WTC11 (cell line): ENCODE measurements around the gene DIP2A. TPM values are rescaled to one million over a fixed set of nuclear protein-coding genes. Genes with fewer than 3 reads are reported as not detected.

Experiments used
- ATAC-seq: fragments of 200-7000 bp; cut with Tn5 transposase; 2 replicates; pipeline ENCODE4 v1.10.0; 2021; ENCODE audit warnings: mild to moderate bottlenecking, moderate library complexity
- CTCF ChIA-PET: fragments of 300-600 bp; sonication (Branson Sonifier 250); formaldehyde crosslinking; loops from one replicate; lab custom pipeline; 2021; ENCODE audit warnings: antibody characterized with exemption; lab: Charles Lee
- POLR2A ChIA-PET: fragments of 350-600 bp; sonication (Branson Sonifier 250); formaldehyde crosslinking; loops from one replicate; lab custom pipeline; 2021; ENCODE audit warnings: antibody characterized with exemption; lab: Charles Lee
- DNase-seq: peaks from one replicate; pipeline ENCODE4 v3.0.0; 2021; ENCODE audit warnings: low spot score
- H3K27ac Mint-ChIP-seq: 2 replicates; pipeline ENCODE4 v1.8.0; 2021; ENCODE audit warnings: mixed read lengths
- H3K27me3 Mint-ChIP-seq: 2 replicates; pipeline ENCODE4 v1.8.0; 2021; ENCODE audit warnings: low read depth, mild to moderate bottlenecking, moderate library complexity, mixed read lengths
- H3K36me3 Mint-ChIP-seq: 2 replicates; pipeline ENCODE4 v1.8.0; 2021; ENCODE audit warnings: mixed read lengths
- H3K4me1 Mint-ChIP-seq: 2 replicates; pipeline ENCODE4 v1.8.0; 2022; ENCODE audit warnings: mixed read lengths
- H3K4me3 Mint-ChIP-seq: 2 replicates; pipeline ENCODE4 v1.8.0; 2021; ENCODE audit warnings: mild to moderate bottlenecking, moderate library complexity, mixed read lengths
- H3K9me3 Mint-ChIP-seq: 2 replicates; pipeline ENCODE4 v1.8.0; 2021; ENCODE audit warnings: mixed read lengths
- AR ChIP-seq: fragments of 250-450 bp; sonication (Bioruptor Pico); IDR thresholded peaks from 2 replicates; pipeline ENCODE4 v1.9.0; 2021; ENCODE audit warnings: mild to moderate bottlenecking
- ATF2 ChIP-seq: sonication (generic); formaldehyde crosslinking; IDR thresholded peaks from 2 replicates; pipeline ENCODE4 v1.8.1; 2022; ENCODE audit warnings: low read depth, missing genetic modification reagents, borderline replicate concordance
- ATF3 ChIP-seq: sonication (generic); formaldehyde crosslinking; conservative IDR thresholded peaks from 2 replicates; pipeline ENCODE4 v1.8.1; 2022; ENCODE audit warnings: mild to moderate bottlenecking, missing genetic modification reagents
- ELF4 ChIP-seq: sonication (generic); formaldehyde crosslinking; IDR thresholded peaks from 2 replicates; pipeline ENCODE4 v1.8.1; 2022; ENCODE audit warnings: low read depth, mild to moderate bottlenecking, moderate library complexity, missing genetic modification reagents
- FOXK1 ChIP-seq: sonication (generic); formaldehyde crosslinking; IDR thresholded peaks from 2 replicates; pipeline ENCODE4 v1.8.0; 2022; ENCODE audit warnings: mild to moderate bottlenecking, moderate library complexity, missing genetic modification reagents
- GTF2I ChIP-seq: fragments of 250-450 bp; sonication (Bioruptor Pico); conservative IDR thresholded peaks from 2 replicates; pipeline ENCODE4 v1.4.0; 2021; ENCODE audit warnings: mild to moderate bottlenecking
- HMGXB4 ChIP-seq: sonication (generic); formaldehyde crosslinking; IDR thresholded peaks from 2 replicates; pipeline ENCODE4 v1.8.1; 2023; ENCODE audit warnings: mild to moderate bottlenecking, moderate library complexity, missing genetic modification reagents
- IRF1 ChIP-seq: sonication (generic); formaldehyde crosslinking; IDR thresholded peaks from 2 replicates; pipeline ENCODE4 v1.8.0; 2023; ENCODE audit warnings: missing genetic modification reagents
- MXD4 ChIP-seq: fragments of 250-450 bp; sonication (Bioruptor Pico); IDR thresholded peaks from 2 replicates; pipeline ENCODE4 v1.8.0; 2021; ENCODE audit warnings: mild to moderate bottlenecking, moderate library complexity, borderline replicate concordance
- NFE2L1 ChIP-seq: sonication (generic); formaldehyde crosslinking; IDR thresholded peaks from 2 replicates; pipeline ENCODE4 v1.8.1; 2023; ENCODE audit warnings: missing genetic modification reagents
- PRRX2 ChIP-seq: fragments of 250-450 bp; sonication (Bioruptor Pico); IDR thresholded peaks from 2 replicates; pipeline ENCODE4 v1.8.0; 2021; ENCODE audit warnings: mild to moderate bottlenecking
- SMAD3 ChIP-seq: sonication (generic); formaldehyde crosslinking; IDR thresholded peaks from 2 replicates; pipeline ENCODE4 v1.8.0; 2022; ENCODE audit warnings: missing genetic modification reagents, mild to moderate bottlenecking, borderline replicate concordance
- SOX15 ChIP-seq: fragments of 250-450 bp; sonication (Bioruptor Pico); IDR thresholded peaks from 2 replicates; pipeline ENCODE4 v1.9.0; 2021; ENCODE audit warnings: mild to moderate bottlenecking
- SP1 ChIP-seq: sonication (generic); formaldehyde crosslinking; conservative IDR thresholded peaks from 2 replicates; pipeline ENCODE4 v1.8.1; 2022; ENCODE audit warnings: missing genetic modification reagents
- TCF7 ChIP-seq: sonication (generic); formaldehyde crosslinking; IDR thresholded peaks from 2 replicates; pipeline ENCODE4 v1.8.0; 2022; ENCODE audit warnings: mild to moderate bottlenecking, low read depth, missing genetic modification reagents, moderate library complexity
- TEAD4 ChIP-seq: sonication (generic); formaldehyde crosslinking; IDR thresholded peaks from 2 replicates; pipeline ENCODE4 v1.8.0; 2022; ENCODE audit warnings: mild to moderate bottlenecking, missing genetic modification reagents
- ZNF281 ChIP-seq: sonication (generic); formaldehyde crosslinking; IDR thresholded peaks from 2 replicates; pipeline ENCODE4 v1.8.0; 2023; ENCODE audit warnings: mild to moderate bottlenecking, missing genetic modification reagents
- ZNF396 ChIP-seq: fragments of 250-450 bp; sonication (Bioruptor Pico); IDR thresholded peaks from 2 replicates; pipeline ENCODE4 v1.8.0; 2021; ENCODE audit warnings: mild to moderate bottlenecking, moderate library complexity, borderline replicate concordance
- ZNF425 ChIP-seq: fragments of 250-450 bp; sonication (Bioruptor Pico); conservative IDR thresholded peaks from 2 replicates; pipeline ENCODE4 v1.9.0; 2021; ENCODE audit warnings: mild to moderate bottlenecking
- total RNA-seq: library from RNA; stranded (reverse); gene quantifications from 3 replicates; pipeline ENCODE4 v1.2.3, GENCODE V29; 2021

DIP2A gene
- total RNA-seq, 1 experiment from 2014 or later = 39.4 TPM

- H3K4me1 Mint-ChIP-seq = no peaks in the 10 kb centered on the region
- H3K27me3 Mint-ChIP-seq = no peaks in the 10 kb centered on the region
- no peaks in the 10 kb centered on the region for H3K9me3 Mint-ChIP-seq
- POLR2A ChIA-PET = no interaction called here
- TF ChIP-seq TEAD4 (CRISPR knock-in tag) (no peak), HMGXB4 (no peak), NFE2L1 (CRISPR knock-in tag) (no peak), ZNF425 (CRISPR knock-in tag) (no peak), ATF2 (CRISPR knock-in tag) (no peak), SMAD3 (no peak), SOX15 (no peak), AR (CRISPR knock-in tag) (no peak), ZNF396 (CRISPR knock-in tag) (no peak), ZNF281 (CRISPR knock-in tag) (no peak), ATF3 (no peak), SP1 (CRISPR knock-in tag) (no peak), TCF7 (CRISPR knock-in tag) (no peak), GTF2I (CRISPR knock-in tag) (no peak), MXD4 (no peak), ELF4 (CRISPR knock-in tag) (no peak), FOXK1 (CRISPR knock-in tag) (no peak), IRF1 (CRISPR knock-in tag) (no peak), PRRX2 (CRISPR knock-in tag) (no peak)
- ATAC-seq (no peak), DNase-seq (no peak)
- H3K27ac Mint-ChIP-seq = no peak overlapping the region
- H3K36me3 Mint-ChIP-seq = peaks cover 32% of the 10 kb centered on the region
- CTCF ChIA-PET = no interaction called here
- H3K4me3 Mint-ChIP-seq = no peak overlapping the region
These were observed 103.8 kb downstream of the DIP2A start for GRCh38 chr21:46562472-46562871.
